OCI-LY7 (cell line): ENCODE data around the gene WDR7. TPM values are rescaled to one million over a fixed set of nuclear protein-coding genes. Genes with fewer than 3 reads are reported as not detected.

Experiments
- BruUV-seq: library from RNA; stranded (reverse); fragments of 400-500 nt; replicated peaks from 2 replicates; lab custom pipeline; 2021; lab: Mats Ljungman, UMichigan
- CTCF ChIA-PET: fragments of 300-600 bp; sonication (Branson Sonifier 250); formaldehyde crosslinking; loops from one replicate; lab custom pipeline; 2022; ENCODE audit warnings: antibody characterized with exemption; ENCODE audit not compliant: unreplicated experiment; lab: Charles Lee
- POLR2A ChIA-PET: fragments of 300-600 bp; sonication (Branson Sonifier 250); formaldehyde crosslinking; loops from one replicate; lab custom pipeline; 2022; ENCODE audit warnings: antibody characterized with exemption; lab: Charles Lee
- DNase-seq: peaks from one replicate; pipeline ENCODE4 v3.0.0-alpha.2; 2015; ENCODE audit warnings: low spot score
- H2AFZ ChIP-seq: fragments of 200-600 bp; sonication (generic), shearing (Covaris generic); 2 replicates; pipeline ENCODE4 v1.6.1; 2014; ENCODE audit warnings: mild to moderate bottlenecking, antibody characterized with exemption, low read length, moderate library complexity
- H3K27ac ChIP-seq: fragments of 200-600 bp; sonication (generic); 2 replicates; pipeline ENCODE4 v1.5.1; 2014; ENCODE audit warnings: mixed run types, low read depth, mild to moderate bottlenecking, moderate library complexity, low read length, inconsistent platforms; ENCODE audit not compliant: poor library complexity, severe bottlenecking
- H3K36me3 ChIP-seq: fragments of 200-600 bp; sonication (generic); 2 replicates; pipeline ENCODE4 v1.6.1; 2014; ENCODE audit warnings: mild to moderate bottlenecking, antibody characterized with exemption, low read length, moderate library complexity, mixed read lengths; ENCODE audit not compliant: insufficient read depth
- H3K4me1 ChIP-seq: fragments of 200-600 bp; sonication (generic); 2 replicates; pipeline ENCODE4 v1.5.1; 2014; ENCODE audit warnings: mild to moderate bottlenecking, low read length; ENCODE audit not compliant: insufficient read depth, poor library complexity, severe bottlenecking
- H3K4me2 ChIP-seq: fragments of 200-600 bp; sonication (generic); 2 replicates; pipeline ENCODE4 v1.6.1; 2014; ENCODE audit warnings: mild to moderate bottlenecking, low read length
- H3K4me3 ChIP-seq: fragments of 200-600 bp; sonication (generic); 2 replicates; pipeline ENCODE4 v1.5.1; 2014; ENCODE audit warnings: mild to moderate bottlenecking, low read depth, low read length; ENCODE audit not compliant: poor library complexity, severe bottlenecking
- H3K79me2 ChIP-seq: fragments of 200-600 bp; sonication (generic); 2 replicates; pipeline ENCODE4 v1.6.1; 2016; ENCODE audit warnings: low read depth, mild to moderate bottlenecking, low read length, moderate library complexity, mixed read lengths; ENCODE audit not compliant: insufficient read depth
- H3K9me2 ChIP-seq: fragments of 200-600 bp; sonication (generic); 2 replicates; pipeline ENCODE4 v1.6.1; 2016; ENCODE audit warnings: mild to moderate bottlenecking, low read length, mixed read lengths; ENCODE audit not compliant: insufficient read depth
- H3K9me3 ChIP-seq: fragments of 200-600 bp; sonication (generic); 2 replicates; pipeline ENCODE4 v1.6.1; 2014; ENCODE audit warnings: mild to moderate bottlenecking, mixed run types, low read length, mixed read lengths
- H4K20me1 ChIP-seq: fragments of 200-600 bp; sonication (generic); 2 replicates; pipeline ENCODE4 v1.6.1; 2014; ENCODE audit warnings: mild to moderate bottlenecking, antibody characterized with exemption, low read length, moderate library complexity, mixed read lengths; ENCODE audit not compliant: insufficient read depth
- CTCF ChIP-seq: fragments of 200-600 bp; sonication (generic); conservative IDR thresholded peaks from 2 replicates; pipeline ENCODE4 v1.5.1; 2014; ENCODE audit warnings: mild to moderate bottlenecking, antibody characterized with exemption, low read length, moderate library complexity, mixed read lengths
- EZH2phosphoT487 ChIP-seq: fragments of 200-600 bp; sonication (generic); IDR thresholded peaks from 2 replicates; pipeline ENCODE4 v1.6.1; 2018; ENCODE audit warnings: low read depth, borderline replicate concordance, mild to moderate bottlenecking, mixed run types, antibody characterized with exemption, low read length, moderate library complexity, mixed read lengths
- intact Hi-C: fragments of 100-400 bp; cut with micrococcal nuclease; formaldehyde crosslinking; loops from one replicate; pipeline ENCODE4 v1.10.0; 2022; ENCODE audit not compliant: unreplicated experiment
- total RNA-seq, 2 experiments: library from RNA; depleted of rRNA in 1 of 2; stranded (reverse); fragments of >200 nt in 1 of 2; shearing (Covaris generic) in 1 of 2; gene quantifications; 2 replicates each; pipeline ENCODE4 v1.2.3, GENCODE V29; 2014 to 2022

WDR7 gene
- total RNA-seq, 2 experiments from 2014 or later = 13.2 to 17.1 TPM

- Histone ChIP-seq H3K9me3 (no peaks in the 10 kb centered on the region), H4K20me1 (no peaks in the 10 kb centered on the region), H3K9me2 (no peaks in the 10 kb centered on the region), H3K4me1 (no peaks in the 10 kb centered on the region), H2AFZ (no peak overlapping the region), H3K27ac (no peak overlapping the region), H3K79me2 (no peaks in the 10 kb centered on the region), H3K4me2 (no peak overlapping the region), H3K4me3 (no peak overlapping the region), H3K36me3 (no peaks in the 10 kb centered on the region)
- no TSS peak for BruUV-seq
- TF ChIP-seq EZH2phosphoT487 (no peak), CTCF (no peak)
- ChIA-PET POLR2A (no interaction called here), CTCF (no interaction called here)
- intact Hi-C loops = no loop called here
- DNase-seq = no peak
Observed at GRCh38 chr18:56934131-56934530, 283.0 kb downstream of the WDR7 start.

- DNase-seq = no peak
- POLR2A ChIA-PET = no interaction called here
- TF ChIP-seq CTCF (no peak), EZH2phosphoT487 (no peak)
- H3K4me3 ChIP-seq = no peak overlapping the region
- no peak overlapping the region for H3K4me2 ChIP-seq
- no peaks in the 10 kb centered on the region for H3K9me3 ChIP-seq
- no peaks in the 10 kb centered on the region for H3K9me2 ChIP-seq
- no peak overlapping the region for H2AFZ ChIP-seq
- CTCF ChIA-PET = no interaction called here
- no peak overlapping the region for H3K27ac ChIP-seq
- no peaks in the 10 kb centered on the region for H3K36me3 ChIP-seq
- intact Hi-C loops = no loop called here
- no peaks in the 10 kb centered on the region for H3K4me1 ChIP-seq
- BruUV-seq = no TSS peak
- no peaks in the 10 kb centered on the region for H4K20me1 ChIP-seq
- H3K79me2 ChIP-seq = no peaks in the 10 kb centered on the region
Observed at GRCh38 chr18:56934906-56935305, 283.7 kb downstream of the WDR7 start.

GRCh38 chr18:56935434-56936040, 284.4 kb downstream of the WDR7 start:
- no TSS peak for BruUV-seq
- Histone ChIP-seq H3K4me3 (no peak overlapping the region), H4K20me1 (no peaks in the 10 kb centered on the region), H3K9me2 (no peaks in the 10 kb centered on the region), H3K36me3 (no peaks in the 10 kb centered on the region), H3K79me2 (no peaks in the 10 kb centered on the region), H3K9me3 (no peaks in the 10 kb centered on the region), H2AFZ (no peak overlapping the region), H3K4me1 (no peaks in the 10 kb centered on the region), H3K27ac (no peak overlapping the region), H3K4me2 (no peak overlapping the region)
- DNase-seq = no peak
- POLR2A ChIA-PET = no interaction called here
- TF ChIP-seq EZH2phosphoT487 (no peak), CTCF (no peak)
- CTCF ChIA-PET = no interaction called here
- intact Hi-C loops = no loop called here
